OCI-LY1 (cell line): ENCODE data around the gene DYNLT3.

Source experiments
- EZH2 ChIP-seq: fragments of 200-600 bp; sonication (generic), shearing (Covaris generic); IDR thresholded peaks from 2 replicates; pipeline ENCODE4 v1.8.0; 2017; ENCODE audit warnings: borderline replicate concordance, mixed run types, mild to moderate bottlenecking, antibody characterized with exemption, low read length, moderate library complexity, mixed read lengths
- TF ChIP-seq, protein P1 (sequence below): fragments of 200-600 bp; sonication (generic), shearing (Covaris generic); IDR thresholded peaks from 2 replicates; pipeline ENCODE4 v1.5.1; 2017; ENCODE audit warnings: mild to moderate bottlenecking, antibody characterized with exemption, low read length, moderate library complexity, mixed read lengths

DNA sequence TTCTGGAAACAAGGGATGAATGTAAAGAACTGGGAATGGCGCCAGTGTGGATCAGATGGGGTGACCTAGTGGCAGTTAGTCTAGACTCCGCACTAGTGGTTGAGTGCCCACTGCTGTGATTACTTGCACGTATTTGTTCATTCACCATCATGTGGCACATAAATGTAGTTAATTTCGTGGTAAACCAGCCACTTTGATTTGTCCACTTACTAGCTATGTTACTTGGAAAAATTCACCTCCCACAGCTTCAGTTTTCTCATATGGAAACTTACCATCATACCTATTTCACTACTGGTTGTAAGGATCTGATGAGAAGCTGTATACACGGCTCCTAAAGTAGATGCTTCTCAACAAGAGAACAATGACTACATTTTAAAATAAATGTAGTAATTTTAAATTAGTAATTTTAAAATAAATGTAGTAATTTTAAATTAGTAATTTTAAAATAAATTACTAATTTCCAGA, 394 bp upstream of the DYNLT3 start:
- TF ChIP-seq, protein P1, sequence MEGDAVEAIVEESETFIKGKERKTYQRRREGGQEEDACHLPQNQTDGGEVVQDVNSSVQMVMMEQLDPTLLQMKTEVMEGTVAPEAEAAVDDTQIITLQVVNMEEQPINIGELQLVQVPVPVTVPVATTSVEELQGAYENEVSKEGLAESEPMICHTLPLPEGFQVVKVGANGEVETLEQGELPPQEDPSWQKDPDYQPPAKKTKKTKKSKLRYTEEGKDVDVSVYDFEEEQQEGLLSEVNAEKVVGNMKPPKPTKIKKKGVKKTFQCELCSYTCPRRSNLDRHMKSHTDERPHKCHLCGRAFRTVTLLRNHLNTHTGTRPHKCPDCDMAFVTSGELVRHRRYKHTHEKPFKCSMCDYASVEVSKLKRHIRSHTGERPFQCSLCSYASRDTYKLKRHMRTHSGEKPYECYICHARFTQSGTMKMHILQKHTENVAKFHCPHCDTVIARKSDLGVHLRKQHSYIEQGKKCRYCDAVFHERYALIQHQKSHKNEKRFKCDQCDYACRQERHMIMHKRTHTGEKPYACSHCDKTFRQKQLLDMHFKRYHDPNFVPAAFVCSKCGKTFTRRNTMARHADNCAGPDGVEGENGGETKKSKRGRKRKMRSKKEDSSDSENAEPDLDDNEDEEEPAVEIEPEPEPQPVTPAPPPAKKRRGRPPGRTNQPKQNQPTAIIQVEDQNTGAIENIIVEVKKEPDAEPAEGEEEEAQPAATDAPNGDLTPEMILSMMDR = no peak
- TF ChIP-seq EZH2 = no peak
